Measurements from ENCODE around the gene PLEKHN1.

The PLEKHN1 gene

GRCh38 chr1:982765-983436 lies 16.6 kb downstream of the PLEKHN1 start:
- H3K27me3 ChIP-seq (ENCODE audit: insufficient read depth, low read length, poor library complexity) = no peaks in the 10 kb centered on the region
- no peak for TF ChIP-seq CTCF (IDR thresholded peaks at IDR 0.05; ENCODE audit: borderline replicate concordance, extremely low read depth, low read length, poor library complexity, severe bottlenecking)
- TF ChIP-seq EZH2 (IDR thresholded peaks at IDR 0.05; ENCODE audit: borderline replicate concordance, low read depth, low read length, severe bottlenecking) = no peak
- no peaks in the 10 kb centered on the region for H3K36me3 ChIP-seq (ENCODE audit: insufficient read depth, low read length)
- H3K4me1 ChIP-seq (ENCODE audit: insufficient read depth, low read length) = peaks cover 2% of the 10 kb centered on the region; the same call in 1 of the 2 replicates
- H2AFZ ChIP-seq (ENCODE audit: low read depth, low read length) = no peak overlapping the region
- H4K20me1 ChIP-seq (ENCODE audit: insufficient read depth, low read length) = peaks cover 12% of the 10 kb centered on the region
- DNase-seq (no peak), ATAC-seq (ENCODE audit: insufficient read depth, low read depth) (no peak)
- no peak overlapping the region for H3K27ac ChIP-seq (ENCODE audit: low read length)
- H3K4me2 ChIP-seq (ENCODE audit: insufficient read depth, low read length) = no peak overlapping the region
- no peak overlapping the region for H3K9ac ChIP-seq (ENCODE audit: low read depth, low read length)
- H3K4me3 ChIP-seq (ENCODE audit: low read depth in 1 of 2, low read length in 2 of 2) = no peak overlapping the region
- no peaks in the 10 kb centered on the region for H3K79me2 ChIP-seq (ENCODE audit: insufficient read depth, low read length)
- H3K9me3 ChIP-seq (ENCODE audit: insufficient read depth, low read length, severe bottlenecking) = no peaks in the 10 kb centered on the region

GRCh38 chr1:983798-984475 lies 17.7 kb downstream of the PLEKHN1 start:
- TF ChIP-seq CTCF (IDR thresholded peaks at IDR 0.05; ENCODE audit: borderline replicate concordance, extremely low read depth, low read length, poor library complexity, severe bottlenecking) (peak; percentile 78), EZH2 (IDR thresholded peaks at IDR 0.05; ENCODE audit: borderline replicate concordance, low read depth, low read length, severe bottlenecking) (no peak)
- H3K27me3 ChIP-seq (ENCODE audit: insufficient read depth, low read length, poor library complexity) = no peaks in the 10 kb centered on the region
- H3K9me3 ChIP-seq (ENCODE audit: insufficient read depth, low read length, severe bottlenecking) = no peaks in the 10 kb centered on the region
- ATAC-seq (ENCODE audit: insufficient read depth, low read depth) = peak; percentile 88
- H3K9ac ChIP-seq (ENCODE audit: low read depth, low read length) = no peak overlapping the region
- DNase-seq = peak; percentile 61
- peaks cover 2% of the 10 kb centered on the region; the same call in 1 of the 2 replicates for H3K4me1 ChIP-seq (ENCODE audit: insufficient read depth, low read length)
- H3K4me2 ChIP-seq (ENCODE audit: insufficient read depth, low read length) = peak overlapping the region; percentile 41; the same call in 1 of the 2 replicates
- no peaks in the 10 kb centered on the region for H3K79me2 ChIP-seq (ENCODE audit: insufficient read depth, low read length)
- no peak overlapping the region for H3K27ac ChIP-seq (ENCODE audit: low read length)
- no peak overlapping the region for H3K4me3 ChIP-seq (ENCODE audit: low read depth in 1 of 2, low read length in 2 of 2)
- H2AFZ ChIP-seq (ENCODE audit: low read depth, low read length) = no peak overlapping the region
- peaks cover 12% of the 10 kb centered on the region for H4K20me1 ChIP-seq (ENCODE audit: insufficient read depth, low read length)
- no peaks in the 10 kb centered on the region for H3K36me3 ChIP-seq (ENCODE audit: insufficient read depth, low read length)

GRCh38 chr1:984476-984814 lies 18.2 kb downstream of the PLEKHN1 start:
- no peak overlapping the region for H3K4me3 ChIP-seq (ENCODE audit: low read depth in 1 of 2, low read length in 2 of 2)

More at GRCh38 chr1:984476-984814, 18.2 kb downstream of the PLEKHN1 start:
- Histone ChIP-seq H3K36me3 (ENCODE audit: insufficient read depth, low read length) (no peaks in the 10 kb centered on the region), H2AFZ (ENCODE audit: low read depth, low read length) (no peak overlapping the region), H4K20me1 (ENCODE audit: insufficient read depth, low read length) (peaks cover 12% of the 10 kb centered on the region), H3K4me2 (ENCODE audit: insufficient read depth, low read length) (peak overlapping the region; percentile 41; the same call in 1 of the 2 replicates), H3K9me3 (ENCODE audit: insufficient read depth, low read length, severe bottlenecking) (no peaks in the 10 kb centered on the region), H3K27me3 (ENCODE audit: insufficient read depth, low read length, poor library complexity) (no peaks in the 10 kb centered on the region), H3K27ac (ENCODE audit: low read length) (no peak overlapping the region), H3K79me2 (ENCODE audit: insufficient read depth, low read length) (no peaks in the 10 kb centered on the region), H3K9ac (ENCODE audit: low read depth, low read length) (no peak overlapping the region), H3K4me1 (ENCODE audit: insufficient read depth, low read length) (peaks cover 2% of the 10 kb centered on the region; the same call in 1 of the 2 replicates)
- TF ChIP-seq EZH2 (IDR thresholded peaks at IDR 0.05; ENCODE audit: borderline replicate concordance, low read depth, low read length, severe bottlenecking) = no peak
- no peak for TF ChIP-seq CTCF (IDR thresholded peaks at IDR 0.05; ENCODE audit: borderline replicate concordance, extremely low read depth, low read length, poor library complexity, severe bottlenecking)
- DNase-seq (no peak), ATAC-seq (ENCODE audit: insufficient read depth, low read depth) (no peak; the same call in 2 of the 3 replicates)
